Measurements from ENCODE around the gene XRN1.
"Not testable (repeated sequence)": the region's sequence is repeated elsewhere in the genome, so short reads cannot be mapped to it uniquely, and the experiment has no call there.

XRN1 gene

GRCh38 chr3:142436951-142437585 is 10.8 kb downstream of the XRN1 start:
- Histone ChIP-seq H3K4me1 (ENCODE audit: control insufficient read depth, insufficient read depth, low read length) (no peaks in the 10 kb centered on the region), H3K27ac (ENCODE audit: insufficient read depth, low read depth, low read length, poor library complexity, severe bottlenecking) (no peak overlapping the region), H3K9me3 (ENCODE audit: control insufficient read depth, low read length) (no peaks in the 10 kb centered on the region), H3K36me3 (ENCODE audit: control insufficient read depth, insufficient read depth, low read length) (no peaks in the 10 kb centered on the region), H3K27me3 (ENCODE audit: control insufficient read depth, insufficient read depth, low read length, poor library complexity, severe bottlenecking) (no peaks in the 10 kb centered on the region), H3K4me3 (ENCODE audit: insufficient read depth, low read depth, low read length) (no peak overlapping the region)

DNA sequence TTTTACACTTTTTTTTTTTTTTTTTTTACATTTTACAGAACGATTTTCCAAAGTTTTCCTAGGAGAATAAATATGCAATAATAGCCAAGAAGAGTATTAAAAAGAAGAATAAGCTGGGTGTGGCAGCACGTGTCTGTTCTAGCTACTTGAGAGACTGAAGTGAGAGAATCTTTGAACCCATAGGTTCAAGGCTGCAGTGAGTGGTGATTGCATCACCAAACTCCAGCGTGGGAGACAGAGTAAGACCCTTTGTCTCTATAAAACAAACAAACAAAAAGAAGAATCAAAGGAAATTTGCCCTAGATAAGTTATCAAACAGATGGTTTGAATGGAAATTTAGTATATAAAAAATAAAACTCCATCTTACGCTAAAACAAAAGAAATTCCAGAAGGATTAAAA is 13.3 kb downstream of the XRN1 start:
- no peaks in the 10 kb centered on the region for H3K9me3 ChIP-seq (ENCODE audit: control insufficient read depth, low read length)
- H3K4me3 ChIP-seq (ENCODE audit: insufficient read depth, low read depth, low read length), result no peak overlapping the region
- no peaks in the 10 kb centered on the region for H3K27me3 ChIP-seq (ENCODE audit: control insufficient read depth, insufficient read depth, low read length, poor library complexity, severe bottlenecking)
- H3K4me1 ChIP-seq (ENCODE audit: control insufficient read depth, insufficient read depth, low read length), result no peaks in the 10 kb centered on the region
- peaks cover 8% of the 10 kb centered on the region for H3K36me3 ChIP-seq (ENCODE audit: control insufficient read depth, insufficient read depth, low read length)
- WGBS, 2 experiments, result 81 to 86% methylated on average over 1 to 3 of the region's 4 CpGs
- H3K27ac ChIP-seq (ENCODE audit: insufficient read depth, low read depth, low read length, poor library complexity, severe bottlenecking), result no peak overlapping the region

- 90 to 100% methylated on average over 1 of the region's 2 CpGs for WGBS, 2 experiments
- Histone ChIP-seq H3K27ac (ENCODE audit: insufficient read depth, low read depth, low read length, poor library complexity, severe bottlenecking) (no peak overlapping the region), H3K4me3 (ENCODE audit: insufficient read depth, low read depth, low read length) (no peak overlapping the region), H3K27me3 (ENCODE audit: control insufficient read depth, insufficient read depth, low read length, poor library complexity, severe bottlenecking) (no peaks in the 10 kb centered on the region), H3K9me3 (ENCODE audit: control insufficient read depth, low read length) (no peaks in the 10 kb centered on the region), H3K36me3 (ENCODE audit: control insufficient read depth, insufficient read depth, low read length) (peaks cover 8% of the 10 kb centered on the region), H3K4me1 (ENCODE audit: control insufficient read depth, insufficient read depth, low read length) (no peaks in the 10 kb centered on the region)
Measured at GRCh38 chr3:142433110-142433509, 14.7 kb downstream of the XRN1 start.

DNA sequence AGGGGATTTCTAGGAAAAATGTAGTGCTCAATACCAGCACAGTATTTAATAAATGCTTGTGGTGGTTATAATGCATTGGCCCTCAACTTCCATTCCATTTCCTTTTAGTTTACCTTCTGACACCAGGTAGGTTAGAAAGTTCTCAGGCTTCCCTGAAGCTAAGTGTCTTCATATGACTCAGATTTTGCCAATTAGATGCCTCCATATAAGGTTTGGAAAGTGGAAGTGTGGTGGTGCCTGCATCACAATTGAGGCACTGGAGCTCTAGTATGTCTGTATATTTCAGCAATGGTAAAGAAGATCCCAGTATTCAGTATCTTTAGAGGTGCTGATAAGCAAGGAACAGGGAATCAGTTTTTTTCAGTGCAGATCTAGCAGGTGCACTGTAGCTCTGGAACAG is 18.3 kb downstream of the XRN1 start:
- H3K4me1 ChIP-seq (ENCODE audit: control insufficient read depth, insufficient read depth, low read length), result no peaks in the 10 kb centered on the region
- H3K27ac ChIP-seq (ENCODE audit: insufficient read depth, low read depth, low read length, poor library complexity, severe bottlenecking), result no peak overlapping the region
- H3K27me3 ChIP-seq (ENCODE audit: control insufficient read depth, insufficient read depth, low read length, poor library complexity, severe bottlenecking), result no peaks in the 10 kb centered on the region
- peaks cover 8% of the 10 kb centered on the region for H3K36me3 ChIP-seq (ENCODE audit: control insufficient read depth, insufficient read depth, low read length)
- H3K4me3 ChIP-seq (ENCODE audit: insufficient read depth, low read depth, low read length), result no peak overlapping the region
- no peaks in the 10 kb centered on the region for H3K9me3 ChIP-seq (ENCODE audit: control insufficient read depth, low read length)

GRCh38 chr3:142424754-142425153 is 23.1 kb downstream of the XRN1 start:
- no peaks in the 10 kb centered on the region for H3K9me3 ChIP-seq (ENCODE audit: control insufficient read depth, low read length)
- no CpG with 5 or more reads among the region's 1 CpG for WGBS, 2 experiments

DNA sequence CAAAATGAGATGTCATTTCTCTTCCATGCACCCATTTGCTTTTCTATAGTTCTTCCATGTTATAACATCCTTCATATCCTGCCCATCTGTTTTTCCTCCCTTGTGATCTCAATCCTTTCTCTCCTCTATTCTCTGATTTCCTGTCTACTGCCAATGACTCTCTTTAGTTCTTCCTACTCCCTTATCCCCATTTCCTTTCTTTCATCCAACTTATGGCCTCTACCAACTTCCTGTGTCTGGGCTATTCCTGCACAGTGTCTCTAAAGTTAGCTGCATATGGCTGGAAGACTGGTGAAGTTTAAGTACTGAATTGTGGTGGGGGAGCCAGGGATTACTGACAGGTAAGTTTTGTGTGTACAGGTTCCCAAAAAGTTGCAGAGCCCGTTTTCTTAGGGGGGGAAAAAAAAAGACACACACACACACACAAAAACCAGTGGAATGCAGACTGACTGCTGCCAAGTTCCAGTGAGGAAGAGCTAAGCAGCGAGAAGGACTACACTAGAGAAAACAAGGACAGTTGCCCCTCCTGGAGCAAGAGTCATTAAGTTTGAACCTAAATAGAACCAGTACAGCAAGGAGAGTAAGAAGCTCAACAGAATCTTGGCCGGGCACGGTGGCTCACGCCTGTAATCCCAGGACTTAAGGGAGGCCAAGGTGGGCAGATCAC is 28.8 kb downstream of the XRN1 start:
- Histone ChIP-seq H3K9me3 (ENCODE audit: control insufficient read depth, low read length) (no peaks in the 10 kb centered on the region), H3K27me3 (ENCODE audit: control insufficient read depth, insufficient read depth, low read length, poor library complexity, severe bottlenecking) (no peaks in the 10 kb centered on the region), H3K4me1 (ENCODE audit: control insufficient read depth, insufficient read depth, low read length) (no peaks in the 10 kb centered on the region), H3K4me3 (ENCODE audit: insufficient read depth, low read depth, low read length) (no peak overlapping the region), H3K27ac (ENCODE audit: insufficient read depth, low read depth, low read length, poor library complexity, severe bottlenecking) (no peak overlapping the region), H3K36me3 (ENCODE audit: control insufficient read depth, insufficient read depth, low read length) (peaks cover 12% of the 10 kb centered on the region)
- WGBS, 2 experiments, result 88 to 96% methylated on average over 5 of the region's 5 CpGs

More at GRCh38 chr3:142424754-142425153, 23.1 kb downstream of the XRN1 start:
- Histone ChIP-seq H3K27me3 (ENCODE audit: control insufficient read depth, insufficient read depth, low read length, poor library complexity, severe bottlenecking) (no peaks in the 10 kb centered on the region), H3K4me1 (ENCODE audit: control insufficient read depth, insufficient read depth, low read length) (no peaks in the 10 kb centered on the region), H3K36me3 (ENCODE audit: control insufficient read depth, insufficient read depth, low read length) (peaks cover 6% of the 10 kb centered on the region), H3K27ac (ENCODE audit: insufficient read depth, low read depth, low read length, poor library complexity, severe bottlenecking) (no peak overlapping the region), H3K4me3 (ENCODE audit: insufficient read depth, low read depth, low read length) (no peak overlapping the region)

- Histone ChIP-seq H3K4me3 (ENCODE audit: insufficient read depth, low read depth, low read length) (no peak overlapping the region), H3K27ac (ENCODE audit: insufficient read depth, low read depth, low read length, poor library complexity, severe bottlenecking) (no peak overlapping the region), H3K36me3 (ENCODE audit: control insufficient read depth, insufficient read depth, low read length) (peaks cover 12% of the 10 kb centered on the region), H3K27me3 (ENCODE audit: control insufficient read depth, insufficient read depth, low read length, poor library complexity, severe bottlenecking) (no peaks in the 10 kb centered on the region), H3K4me1 (ENCODE audit: control insufficient read depth, insufficient read depth, low read length) (no peaks in the 10 kb centered on the region), H3K9me3 (ENCODE audit: control insufficient read depth, low read length) (no peaks in the 10 kb centered on the region)
- 93 to 95% methylated on average over 1 of the region's 1 CpG for WGBS, 2 experiments
Measured at GRCh38 chr3:142417302-142417701, 30.5 kb downstream of the XRN1 start.

DNA sequence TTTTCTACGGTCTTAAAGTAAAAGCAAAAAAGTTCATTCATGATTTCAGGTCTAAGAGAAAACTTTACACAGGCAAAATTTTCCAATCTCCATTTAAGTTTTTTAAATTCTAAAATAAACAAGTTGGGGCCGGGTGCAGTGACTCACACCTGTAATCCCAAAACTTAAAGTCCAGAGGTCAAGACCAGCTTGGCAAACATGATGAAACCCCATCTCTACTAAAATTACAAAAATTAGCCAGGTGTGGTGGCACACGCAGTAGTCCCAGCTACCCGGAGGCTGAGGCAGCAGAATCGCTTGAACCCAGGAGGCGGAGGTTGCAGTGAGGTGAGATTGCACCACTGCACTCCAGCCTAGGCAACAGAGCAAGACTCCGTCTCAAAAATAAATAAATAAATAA is 47.3 kb downstream of the XRN1 start:
- 90 to 98% methylated on average over 6 to 7 of the region's 7 CpGs for WGBS, 2 experiments
- not testable (repeated sequence) for H3K4me1 ChIP-seq (ENCODE audit: control insufficient read depth, insufficient read depth, low read length)
- peaks cover 22% of the 10 kb centered on the region for H3K36me3 ChIP-seq (ENCODE audit: control insufficient read depth, insufficient read depth, low read length)

GRCh38 chr3:142394921-142395622 is 52.8 kb downstream of the XRN1 start:
- peaks cover 15% of the 10 kb centered on the region for H3K36me3 ChIP-seq (ENCODE audit: control insufficient read depth, insufficient read depth, low read length)
- H3K4me1 ChIP-seq (ENCODE audit: control insufficient read depth, insufficient read depth, low read length), result no peaks in the 10 kb centered on the region
- no peak overlapping the region for H3K4me3 ChIP-seq (ENCODE audit: insufficient read depth, low read depth, low read length)
- 95 to 97% methylated on average over 4 of the region's 4 CpGs for WGBS, 2 experiments
- no peaks in the 10 kb centered on the region for H3K27me3 ChIP-seq (ENCODE audit: control insufficient read depth, insufficient read depth, low read length, poor library complexity, severe bottlenecking)
- no peaks in the 10 kb centered on the region for H3K9me3 ChIP-seq (ENCODE audit: control insufficient read depth, low read length)
- H3K27ac ChIP-seq (ENCODE audit: insufficient read depth, low read depth, low read length, poor library complexity, severe bottlenecking), result no peak overlapping the region

More for the DNA sequence above, 47.3 kb downstream of the XRN1 start:
- H3K27ac ChIP-seq (ENCODE audit: insufficient read depth, low read depth, low read length, poor library complexity, severe bottlenecking); H3K27me3 ChIP-seq (ENCODE audit: control insufficient read depth, insufficient read depth, low read length, poor library complexity, severe bottlenecking); H3K4me3 ChIP-seq (ENCODE audit: insufficient read depth, low read depth, low read length); H3K9me3 ChIP-seq (ENCODE audit: control insufficient read depth, low read length): not testable (repeated sequence)

DNA sequence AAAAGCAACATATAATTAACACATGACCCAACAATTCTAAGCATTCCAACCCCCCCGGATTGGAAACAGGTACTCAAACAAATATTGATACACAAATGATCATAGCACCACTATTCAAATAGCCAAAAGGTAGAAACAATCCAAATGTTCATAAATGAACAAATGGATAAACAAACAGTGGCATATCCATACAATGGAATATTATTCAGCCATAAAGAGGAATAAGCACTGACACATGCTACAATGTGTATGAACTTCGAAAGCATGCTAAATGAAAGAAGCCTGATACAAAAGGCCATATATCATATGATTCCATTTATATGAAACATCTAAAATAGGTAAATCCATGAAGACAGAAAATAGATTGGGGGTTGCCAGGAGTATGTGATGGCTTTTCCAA is 62.8 kb downstream of the XRN1 start:
- Histone ChIP-seq H3K27me3 (ENCODE audit: control insufficient read depth, insufficient read depth, low read length, poor library complexity, severe bottlenecking) (no peaks in the 10 kb centered on the region), H3K36me3 (ENCODE audit: control insufficient read depth, insufficient read depth, low read length) (peaks cover 11% of the 10 kb centered on the region), H3K4me1 (ENCODE audit: control insufficient read depth, insufficient read depth, low read length) (no peaks in the 10 kb centered on the region), H3K27ac (ENCODE audit: insufficient read depth, low read depth, low read length, poor library complexity, severe bottlenecking) (no peak overlapping the region), H3K9me3 (ENCODE audit: control insufficient read depth, low read length) (no peaks in the 10 kb centered on the region), H3K4me3 (ENCODE audit: insufficient read depth, low read depth, low read length) (no peak overlapping the region)
- WGBS, 2 experiments, result 92 to 93% methylated on average over 1 of the region's 2 CpGs
